ENCODE measurements around the gene HP1BP3.

DNA sequence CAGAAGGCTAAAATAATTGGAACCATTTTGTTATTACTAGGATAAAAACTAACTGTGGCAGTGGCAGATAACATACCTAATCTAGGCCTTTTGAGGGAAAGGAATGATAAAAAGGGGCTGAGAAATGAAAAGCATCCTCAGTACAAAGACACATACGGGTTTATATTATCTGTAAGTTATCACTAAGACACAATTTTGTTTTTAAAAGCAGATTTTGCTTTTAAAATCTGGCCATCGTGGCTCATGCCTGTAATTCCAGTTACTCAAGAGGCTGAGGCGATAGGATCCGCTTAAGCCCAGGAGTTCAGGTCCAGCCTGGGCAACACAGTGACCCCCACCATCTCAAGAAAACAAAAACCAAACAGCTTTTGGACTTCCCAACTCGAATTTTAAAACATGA lies 24.8 kb upstream of the HP1BP3 start:
- TF ChIP-seq, protein P1, sequence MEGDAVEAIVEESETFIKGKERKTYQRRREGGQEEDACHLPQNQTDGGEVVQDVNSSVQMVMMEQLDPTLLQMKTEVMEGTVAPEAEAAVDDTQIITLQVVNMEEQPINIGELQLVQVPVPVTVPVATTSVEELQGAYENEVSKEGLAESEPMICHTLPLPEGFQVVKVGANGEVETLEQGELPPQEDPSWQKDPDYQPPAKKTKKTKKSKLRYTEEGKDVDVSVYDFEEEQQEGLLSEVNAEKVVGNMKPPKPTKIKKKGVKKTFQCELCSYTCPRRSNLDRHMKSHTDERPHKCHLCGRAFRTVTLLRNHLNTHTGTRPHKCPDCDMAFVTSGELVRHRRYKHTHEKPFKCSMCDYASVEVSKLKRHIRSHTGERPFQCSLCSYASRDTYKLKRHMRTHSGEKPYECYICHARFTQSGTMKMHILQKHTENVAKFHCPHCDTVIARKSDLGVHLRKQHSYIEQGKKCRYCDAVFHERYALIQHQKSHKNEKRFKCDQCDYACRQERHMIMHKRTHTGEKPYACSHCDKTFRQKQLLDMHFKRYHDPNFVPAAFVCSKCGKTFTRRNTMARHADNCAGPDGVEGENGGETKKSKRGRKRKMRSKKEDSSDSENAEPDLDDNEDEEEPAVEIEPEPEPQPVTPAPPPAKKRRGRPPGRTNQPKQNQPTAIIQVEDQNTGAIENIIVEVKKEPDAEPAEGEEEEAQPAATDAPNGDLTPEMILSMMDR (conservative IDR thresholded peaks at IDR 0.05) = no peak
- TF ChIP-seq EZH2 (IDR thresholded peaks at IDR 0.05; ENCODE audit: low read depth) = no peak

All from PC-9 (cell line).